Naive B cell (primary cell): ENCODE measurements around the gene CPSF3. TPM values are rescaled to one million over a fixed set of nuclear protein-coding genes. Genes with fewer than 3 reads are reported as not detected.
A peak's percentile ranks its signal among the peaks of the same experiment; 100 is the strongest.

Experiments used
- ATAC-seq, 2 donors: fragments of 150-1000 bp; cut with Tn5 transposase; 2 replicates each; pipeline ENCODE4 v1.10.0; 2021; ENCODE audit warnings: low read depth in 2 of 2, mild to moderate bottlenecking in 2 of 2, moderate library complexity in 2 of 2
- DNase-seq: peaks from one replicate; pipeline ENCODE4 v3.0.0; 2022
- H3K27ac Mint-ChIP-seq, 6 donors: one replicate each; pipeline ENCODE4 v1.8.0; 2020 to 2022; ENCODE audit warnings: mild to moderate bottlenecking in 6 of 6, mixed read lengths in 6 of 6, moderate library complexity in 5 of 6, inconsistent platforms in 2 of 6
- H3K27me3 Mint-ChIP-seq, 3 donors: one replicate each; pipeline ENCODE4 v1.8.0; 2021 to 2022; ENCODE audit warnings: mixed read lengths in 3 of 3, mild to moderate bottlenecking in 1 of 3
- H3K36me3 Mint-ChIP-seq, 2 donors: one replicate each; pipeline ENCODE4 v1.8.0; 2020 to 2022; ENCODE audit warnings: mixed read lengths in 2 of 2, inconsistent platforms in 1 of 2, mild to moderate bottlenecking in 1 of 2
- H3K4me1 Mint-ChIP-seq, 3 donors: one replicate each; pipeline ENCODE4 v1.8.0; 2020 to 2022; ENCODE audit warnings: mixed read lengths in 3 of 3, inconsistent platforms in 1 of 3, mild to moderate bottlenecking in 1 of 3, moderate library complexity in 1 of 3
- H3K4me3 Mint-ChIP-seq, 8 donors: one replicate each; pipeline ENCODE4 v1.8.0; 2020 to 2022; ENCODE audit warnings: mild to moderate bottlenecking in 8 of 8, mixed read lengths in 8 of 8, moderate library complexity in 8 of 8, inconsistent platforms in 2 of 8
- H3K9me3 Mint-ChIP-seq, 7 donors: one replicate each; pipeline ENCODE4 v1.8.0; 2020 to 2022; ENCODE audit warnings: mixed read lengths in 7 of 7, mild to moderate bottlenecking in 5 of 7, inconsistent platforms in 2 of 7, moderate library complexity in 1 of 7
- polyA plus RNA-seq, 6 donors: library from polyadenylated mRNA; unstranded; fragments of 300-500 nt; fragmentation: Illumina TruSeq; gene quantifications; one replicate each; pipeline ENCODE4 v1.2.3, GENCODE V29; 2021; ENCODE audit warnings: low read depth in 6 of 6

The CPSF3 gene
- polyA plus RNA-seq, 6 donors from 2014 or later, result 13.3 to 34.9 (median 29.0) TPM

GRCh38 chr2:9417725-9418124, 5.7 kb upstream of the CPSF3 start:
- Mint-ChIP-seq H3K9me3 (no peaks in the 10 kb centered on the region), H3K4me3 (no peak overlapping the region), H3K4me1 (peaks cover 31 to 38% (median 35%) of the 10 kb centered on the region in 3 donors), H3K27ac (no peak overlapping the region), H3K27me3 (no peaks in the 10 kb centered on the region), H3K36me3 (peaks cover 7 to 12% of the 10 kb centered on the region in 2 donors)
- no peak for DNase-seq
- ATAC-seq, result no peak

GRCh38 chr2:9418746-9419145, 4.7 kb upstream of the CPSF3 start:
- Mint-ChIP-seq H3K4me1 (peaks cover 32 to 38% (median 37%) of the 10 kb centered on the region in 3 donors), H3K36me3 (peaks cover 7 to 12% of the 10 kb centered on the region in 2 donors), H3K27ac (no peak overlapping the region), H3K9me3 (no peaks in the 10 kb centered on the region), H3K27me3 (no peaks in the 10 kb centered on the region), H3K4me3 (peak overlapping the region in 1 of 8 donors; percentile 29)
- ATAC-seq, result no peak
- no peak for DNase-seq

GRCh38 chr2:9419541-9419940, 3.9 kb upstream of the CPSF3 start:
- H3K4me3 Mint-ChIP-seq, result peak overlapping the region in 2 of 8 donors; percentile 3 to 23
- peaks cover 32 to 37% (median 35%) of the 10 kb centered on the region in 3 donors for H3K4me1 Mint-ChIP-seq
- H3K27ac Mint-ChIP-seq, result no peak overlapping the region
- peaks cover 7 to 12% of the 10 kb centered on the region in 2 donors for H3K36me3 Mint-ChIP-seq
- ATAC-seq (no peak), DNase-seq (no peak)
- H3K9me3 Mint-ChIP-seq, result no peaks in the 10 kb centered on the region
- no peaks in the 10 kb centered on the region for H3K27me3 Mint-ChIP-seq

GRCh38 chr2:9420495-9420894, 3.0 kb upstream of the CPSF3 start:
- H3K4me3 Mint-ChIP-seq, result peak overlapping the region in 3 of 8 donors; percentile 19 to 85 (median 58)
- H3K27me3 Mint-ChIP-seq, result no peaks in the 10 kb centered on the region
- no peaks in the 10 kb centered on the region for H3K9me3 Mint-ChIP-seq
- peaks cover 7 to 12% of the 10 kb centered on the region in 2 donors for H3K36me3 Mint-ChIP-seq
- H3K27ac Mint-ChIP-seq, result peak overlapping the region in 2 of 6 donors; percentile 62 to 74
- DNase-seq, result no peak
- peaks cover 32 to 37% (median 34%) of the 10 kb centered on the region in 3 donors for H3K4me1 Mint-ChIP-seq
- no peak for ATAC-seq

GRCh38 chr2:9422321-9423099, 944 bp upstream of the CPSF3 start:
- Mint-ChIP-seq H3K4me3 (peak overlapping the region in 2 of 8 donors; percentile 89 to 97), H3K4me1 (peaks cover 25 to 27% (median 26%) of the 10 kb centered on the region in 3 donors), H3K9me3 (no peaks in the 10 kb centered on the region), H3K27me3 (no peaks in the 10 kb centered on the region), H3K36me3 (no peaks in the 10 kb centered on the region), H3K27ac (peak overlapping the region in 5 of 6 donors; percentile 56 to 96 (median 86))
- ATAC-seq (no peak), DNase-seq (peak; percentile 21)

- Mint-ChIP-seq H3K36me3 (no peaks in the 10 kb centered on the region), H3K4me3 (peak overlapping the region in 1 of 8 donors; percentile 97), H3K27ac (peak overlapping the region in 4 of 6 donors; percentile 94 to 98 (median 96)), H3K27me3 (no peaks in the 10 kb centered on the region), H3K4me1 (peaks cover 23 to 26% (median 25%) of the 10 kb centered on the region in 3 donors), H3K9me3 (no peaks in the 10 kb centered on the region)
- ATAC-seq (peak; percentile 8 to 9), DNase-seq (no peak)
Observed at GRCh38 chr2:9423922-9424272, 443 bp downstream of the CPSF3 start.

- Mint-ChIP-seq H3K4me1 (peaks cover 23 to 26% (median 25%) of the 10 kb centered on the region in 3 donors), H3K36me3 (no peaks in the 10 kb centered on the region), H3K4me3 (peak overlapping the region in 1 of 8 donors; percentile 97), H3K27ac (peak overlapping the region in 1 of 6 donors; percentile 97), H3K27me3 (no peaks in the 10 kb centered on the region), H3K9me3 (no peaks in the 10 kb centered on the region)
- no peak for ATAC-seq
- no peak for DNase-seq
Observed at GRCh38 chr2:9424447-9425164, 1.2 kb downstream of the CPSF3 start.

- ATAC-seq (no peak), DNase-seq (no peak)
- H3K4me1 Mint-ChIP-seq, result peaks cover 0 to 4% (median 0%) of the 10 kb centered on the region in 3 donors
- no peak overlapping the region for H3K4me3 Mint-ChIP-seq
- H3K27ac Mint-ChIP-seq, result no peak overlapping the region
- H3K27me3 Mint-ChIP-seq, result no peaks in the 10 kb centered on the region
- no peaks in the 10 kb centered on the region for H3K9me3 Mint-ChIP-seq
- peaks cover 0 to 28% of the 10 kb centered on the region in 2 donors for H3K36me3 Mint-ChIP-seq
Observed at GRCh38 chr2:9428965-9429577, 5.6 kb downstream of the CPSF3 start.

GRCh38 chr2:9430316-9431293, 7.2 kb downstream of the CPSF3 start:
- ATAC-seq (no peak), DNase-seq (no peak)
- Mint-ChIP-seq H3K4me1 (peaks cover 0 to 4% (median 0%) of the 10 kb centered on the region in 3 donors), H3K4me3 (no peak overlapping the region), H3K36me3 (peaks cover 0 to 34% of the 10 kb centered on the region in 2 donors), H3K27me3 (no peaks in the 10 kb centered on the region), H3K27ac (peak overlapping the region in 2 of 6 donors; percentile 35 to 44), H3K9me3 (no peaks in the 10 kb centered on the region)

- ATAC-seq (no peak), DNase-seq (no peak)
- Mint-ChIP-seq H3K27ac (peak overlapping the region in 1 of 6 donors; percentile 36), H3K4me3 (no peak overlapping the region), H3K9me3 (no peaks in the 10 kb centered on the region), H3K36me3 (peaks cover 0 to 47% of the 10 kb centered on the region in 2 donors), H3K4me1 (no peaks in the 10 kb centered on the region), H3K27me3 (no peaks in the 10 kb centered on the region)
Observed at GRCh38 chr2:9434489-9434888, 11.0 kb downstream of the CPSF3 start.

GRCh38 chr2:9439536-9439935, 16.1 kb downstream of the CPSF3 start:
- Mint-ChIP-seq H3K4me3 (no peak overlapping the region), H3K27me3 (no peaks in the 10 kb centered on the region), H3K4me1 (no peaks in the 10 kb centered on the region), H3K9me3 (no peaks in the 10 kb centered on the region), H3K27ac (peak overlapping the region in 1 of 6 donors; percentile 26), H3K36me3 (peaks cover 16 to 40% of the 10 kb centered on the region in 2 donors)
- no peak for DNase-seq
- ATAC-seq, result no peak

GRCh38 chr2:9440058-9440727, 16.7 kb downstream of the CPSF3 start:
- ATAC-seq (no peak), DNase-seq (no peak)
- Mint-ChIP-seq H3K27ac (no peak overlapping the region), H3K4me3 (no peak overlapping the region), H3K36me3 (peaks cover 21 to 43% of the 10 kb centered on the region in 2 donors), H3K4me1 (no peaks in the 10 kb centered on the region), H3K27me3 (no peaks in the 10 kb centered on the region), H3K9me3 (no peaks in the 10 kb centered on the region)
